ENCODE data around the gene TXNRD3.

- TF ChIP-seq CTCF (IDR thresholded peaks at IDR 0.05; ENCODE audit: poor library complexity) (no peak), EZH2phosphoT487 (IDR thresholded peaks at IDR 0.05; ENCODE audit: low read depth, severe bottlenecking, unreplicated experiment) (no peak)
Observed at GRCh38 chr3:126693921-126694320, 39.0 kb upstream of the TXNRD3 start.

Measured in hepatocyte (in vitro differentiated cells).